Activated CD4-positive, alpha-beta T cell treated with anti-CD3 and anti-CD28 coated beads, Interleukin-2, amount 50 U/mL, for 4 hours (primary cell): ENCODE measurements around the gene WBP1L.
"Not testable (repeated sequence)": the region's sequence is repeated elsewhere in the genome, so short reads cannot be mapped to it uniquely, and the experiment has no call there.

Experiments
- DNase-seq, 2 experiments: peaks; one replicate each; pipeline ENCODE4 v3.0.0-alpha.2; 2020

WBP1L gene

GRCh38 chr10:102743588-102744373 lies at the start of gene WBP1L:
TSS of gene WBP1L (plus strand) at chr10:102743948. CDS start at chr10:102744054, 106 bp downstream.
- peak; percentile 94 for DNase-seq

GRCh38 chr10:102695401-102695800 lies 48.3 kb upstream of the WBP1L start:
- DNase-seq: not testable (repeated sequence)

GRCh38 chr10:102696736-102697135 lies 47.0 kb upstream of the WBP1L start:
- no peak for DNase-seq

GRCh38 chr10:102698894-102699293 lies 44.9 kb upstream of the WBP1L start:
- no peak for DNase-seq

GRCh38 chr10:102701272-102701671 lies 42.5 kb upstream of the WBP1L start:
- no peak for DNase-seq

- no peak for DNase-seq
These were observed 42.0 kb upstream of the WBP1L start for GRCh38 chr10:102701796-102702195.

GRCh38 chr10:102702742-102703141 lies 41.0 kb upstream of the WBP1L start:
- no peak for DNase-seq

GRCh38 chr10:102704915-102705314 lies 38.8 kb upstream of the WBP1L start:
- DNase-seq: no peak

- no peak for DNase-seq
These were observed 38.2 kb upstream of the WBP1L start for GRCh38 chr10:102705531-102705930.

- no peak for DNase-seq
These were observed 33.1 kb upstream of the WBP1L start for GRCh38 chr10:102710609-102711008.

GRCh38 chr10:102712089-102712488 lies 31.7 kb upstream of the WBP1L start:
- no peak for DNase-seq

GRCh38 chr10:102712843-102713538 lies 30.8 kb upstream of the WBP1L start:
- DNase-seq: no peak

- DNase-seq: peak in 1 of 2 experiments; percentile 48
These were observed 30.3 kb upstream of the WBP1L start for GRCh38 chr10:102713539-102713813.

GRCh38 chr10:102713814-102714620 lies 29.7 kb upstream of the WBP1L start, which contains the start of gene ARL3:
TSS of gene ARL3 (minus strand) at chr10:102714397. CDS start at chr10:102714275, 122 bp downstream.
- DNase-seq: peak; percentile 94 to 95

GRCh38 chr10:102714621-102715455 lies 28.9 kb upstream of the WBP1L start, which contains the start of gene SFXN2:
TSS of gene SFXN2 (plus strand) at chr10:102714636. CDS start at chr10:102726637, 12,001 bp downstream.
- DNase-seq: peak; percentile 39 to 42

GRCh38 chr10:102715880-102716279 lies 27.9 kb upstream of the WBP1L start:
- no peak for DNase-seq

GRCh38 chr10:102716900-102717565 lies 26.7 kb upstream of the WBP1L start:
- DNase-seq: not testable (repeated sequence)

- DNase-seq: no peak
These were observed 25.5 kb upstream of the WBP1L start for GRCh38 chr10:102718220-102718619.

- no peak for DNase-seq
These were observed 23.4 kb upstream of the WBP1L start for GRCh38 chr10:102720337-102720736.

- DNase-seq: no peak
These were observed 22.9 kb upstream of the WBP1L start for GRCh38 chr10:102720775-102721301.

GRCh38 chr10:102721954-102722353 lies 21.8 kb upstream of the WBP1L start:
- no peak for DNase-seq

GRCh38 chr10:102723989-102724388 lies 19.8 kb upstream of the WBP1L start:
- no peak for DNase-seq
